ENCODE results near the gene NOP10. TPM values are rescaled to one million over a fixed set of nuclear protein-coding genes. Genes with fewer than 3 reads are reported as not detected.

NOP10 gene
- total and polyA plus RNA-seq, 12 donors, result 136 to 353 (median 172) TPM

DNA sequence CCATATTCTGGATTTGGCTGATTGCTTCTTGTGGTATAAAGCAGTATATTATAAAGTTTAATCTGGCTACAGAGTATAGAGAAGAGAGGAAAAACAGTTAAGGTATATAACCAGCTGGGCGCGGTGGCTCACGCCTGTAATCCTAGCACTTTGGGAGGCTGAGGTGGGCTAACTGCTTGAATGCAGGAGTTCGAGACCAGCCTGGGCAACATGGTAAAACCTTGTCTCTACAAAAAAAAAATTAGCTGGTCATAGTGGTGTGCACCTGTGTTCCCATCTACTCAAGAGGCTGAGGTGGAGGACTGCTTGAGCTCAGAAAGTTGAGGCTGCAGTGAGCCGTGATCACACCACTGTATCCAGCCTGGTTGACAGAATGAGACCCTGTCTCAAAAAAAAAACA is 12.7 kb downstream of the NOP10 start:
- Histone ChIP-seq H3K27ac (no peak overlapping the region), H3K9me3 (replicated peaks in 1 of 3) (no peaks in the 10 kb centered on the region), H3K36me3 (replicated peaks in 1 of 2) (no peaks in the 10 kb centered on the region), H3K27me3 (no peaks in the 10 kb centered on the region), H3K4me1 (replicated peaks in 1 of 2) (no peaks in the 10 kb centered on the region), H3K4me3 (no peak overlapping the region)
- intact Hi-C loops (cut with DNase I), result no loop called here
- no peak for DNase-seq
- TF ChIP-seq POLR2A (IDR thresholded peaks at IDR 0.05), result no peak
- TF ChIP-seq, protein P1, sequence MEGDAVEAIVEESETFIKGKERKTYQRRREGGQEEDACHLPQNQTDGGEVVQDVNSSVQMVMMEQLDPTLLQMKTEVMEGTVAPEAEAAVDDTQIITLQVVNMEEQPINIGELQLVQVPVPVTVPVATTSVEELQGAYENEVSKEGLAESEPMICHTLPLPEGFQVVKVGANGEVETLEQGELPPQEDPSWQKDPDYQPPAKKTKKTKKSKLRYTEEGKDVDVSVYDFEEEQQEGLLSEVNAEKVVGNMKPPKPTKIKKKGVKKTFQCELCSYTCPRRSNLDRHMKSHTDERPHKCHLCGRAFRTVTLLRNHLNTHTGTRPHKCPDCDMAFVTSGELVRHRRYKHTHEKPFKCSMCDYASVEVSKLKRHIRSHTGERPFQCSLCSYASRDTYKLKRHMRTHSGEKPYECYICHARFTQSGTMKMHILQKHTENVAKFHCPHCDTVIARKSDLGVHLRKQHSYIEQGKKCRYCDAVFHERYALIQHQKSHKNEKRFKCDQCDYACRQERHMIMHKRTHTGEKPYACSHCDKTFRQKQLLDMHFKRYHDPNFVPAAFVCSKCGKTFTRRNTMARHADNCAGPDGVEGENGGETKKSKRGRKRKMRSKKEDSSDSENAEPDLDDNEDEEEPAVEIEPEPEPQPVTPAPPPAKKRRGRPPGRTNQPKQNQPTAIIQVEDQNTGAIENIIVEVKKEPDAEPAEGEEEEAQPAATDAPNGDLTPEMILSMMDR (IDR thresholded peaks at IDR 0.05), result no peak
- 95 to 97% (median 96%) methylated on average over 5 of the region's 5 CpGs for WGBS, 4 donors

DNA sequence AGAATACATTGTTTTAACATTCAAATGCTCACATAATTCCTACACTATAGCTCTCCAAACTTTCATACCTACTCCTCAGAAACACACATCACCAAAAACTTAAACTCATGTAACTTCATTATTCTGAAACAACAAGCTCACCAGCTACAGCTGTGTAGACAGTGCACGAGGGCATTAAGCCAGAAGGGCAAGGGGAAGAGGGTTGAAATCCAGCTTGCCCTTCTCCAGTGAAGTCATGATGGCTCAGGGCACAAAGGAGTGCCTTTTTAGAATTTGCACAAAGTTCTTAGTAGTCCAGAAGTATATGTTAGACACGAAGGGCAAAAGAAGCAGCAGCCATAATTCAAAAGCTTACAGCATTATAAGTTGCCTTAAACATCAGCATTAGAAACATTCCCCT is 13.9 kb downstream of the NOP10 start:
- Histone ChIP-seq H3K36me3 (replicated peaks in 1 of 2) (no peaks in the 10 kb centered on the region), H3K4me3 (no peak overlapping the region), H3K4me1 (replicated peaks in 1 of 2) (no peaks in the 10 kb centered on the region), H3K27ac (no peak overlapping the region), H3K9me3 (replicated peaks in 1 of 3) (no peaks in the 10 kb centered on the region), H3K27me3 (no peaks in the 10 kb centered on the region)
- no peak for DNase-seq
- intact Hi-C loops (cut with DNase I), result no loop called here
- 82 to 85% (median 83%) methylated on average over 2 of the region's 2 CpGs for WGBS, 4 donors
- TF ChIP-seq, protein P1 (IDR thresholded peaks at IDR 0.05), result no peak
- TF ChIP-seq POLR2A (IDR thresholded peaks at IDR 0.05), result no peak

DNA sequence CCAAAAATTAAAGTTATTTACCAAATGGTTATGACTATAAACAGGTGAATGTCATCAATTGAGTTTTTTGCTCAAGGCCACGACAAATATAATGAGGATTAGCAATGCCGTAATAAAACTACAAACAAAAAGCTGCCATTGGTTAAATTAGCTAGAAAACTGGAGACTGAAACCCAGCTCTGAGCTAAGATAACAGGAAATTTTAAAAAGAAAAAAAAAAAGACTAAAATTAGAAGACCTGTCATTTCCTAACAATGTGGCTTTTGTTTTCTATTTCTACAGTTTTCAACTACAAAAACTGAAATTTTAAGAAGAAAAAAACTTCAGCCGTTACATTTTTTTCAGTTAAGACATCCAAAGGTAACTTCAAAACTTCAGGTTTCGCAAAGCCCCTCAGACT is 15.0 kb downstream of the NOP10 start:
- intact Hi-C loops (cut with DNase I), result no loop called here

DNA sequence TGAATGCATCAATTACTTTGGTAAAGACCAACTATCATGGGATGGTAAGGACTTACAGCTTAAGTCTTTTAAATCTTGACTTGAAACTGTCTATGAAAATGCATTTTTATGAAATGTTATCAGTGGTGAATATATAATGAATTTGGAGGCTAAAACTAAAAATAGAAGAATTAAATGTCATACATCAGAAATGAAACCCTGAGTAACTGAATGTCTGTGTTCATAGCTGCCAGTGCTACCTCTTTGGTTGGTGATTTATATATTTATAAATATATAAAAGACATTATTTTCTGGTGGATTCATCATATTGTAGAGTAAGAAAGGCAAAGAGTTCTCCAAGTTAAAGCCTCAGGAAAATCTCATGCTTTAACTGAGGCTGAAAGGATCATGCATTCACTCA is 17.6 kb downstream of the NOP10 start:
- Histone ChIP-seq H3K36me3 (replicated peaks in 1 of 2) (no peaks in the 10 kb centered on the region), H3K9me3 (replicated peaks in 1 of 3) (no peaks in the 10 kb centered on the region), H3K4me1 (replicated peaks in 1 of 2) (no peaks in the 10 kb centered on the region), H3K27ac (no peak overlapping the region), H3K4me3 (no peak overlapping the region), H3K27me3 (no peaks in the 10 kb centered on the region)
- TF ChIP-seq POLR2A (IDR thresholded peaks at IDR 0.05), result no peak
- TF ChIP-seq, protein P1 (IDR thresholded peaks at IDR 0.05), result no peak
- intact Hi-C loops (cut with DNase I), result no loop called here
- no peak for DNase-seq

More for the DNA sequence above, 15.0 kb downstream of the NOP10 start:
- no peak for TF ChIP-seq POLR2A (IDR thresholded peaks at IDR 0.05)
- TF ChIP-seq, protein P1 (IDR thresholded peaks at IDR 0.05), result no peak
- Histone ChIP-seq H3K4me3 (no peak overlapping the region), H3K27me3 (no peaks in the 10 kb centered on the region), H3K36me3 (replicated peaks in 1 of 2) (no peaks in the 10 kb centered on the region), H3K9me3 (replicated peaks in 1 of 3) (no peaks in the 10 kb centered on the region), H3K27ac (no peak overlapping the region), H3K4me1 (replicated peaks in 1 of 2) (no peaks in the 10 kb centered on the region)
- no peak for DNase-seq
- WGBS, 4 donors, result 74 to 82% (median 76%) methylated on average over 4 of the region's 4 CpGs

Measured in adrenal gland (tissue), 12 donors.